GM12891 (cell line): ENCODE data around the gene EXOC3L2.

ENCODE experiments used
- PAX5 ChIP-seq: IDR thresholded peaks from 2 replicates; pipeline ENCODE4 v1.6.1; 2011; ENCODE audit warnings: low read length, moderate library complexity, mild to moderate bottlenecking; ENCODE audit not compliant: insufficient read depth, severe bottlenecking
- POLR2A ChIP-seq: IDR thresholded peaks from 2 replicates; pipeline ENCODE4 v1.6.1; 2011; ENCODE audit warnings: low read depth, low read length, control low read depth
- POLR2AphosphoS5 ChIP-seq: IDR thresholded peaks from 2 replicates; pipeline ENCODE4 v1.6.1; 2011; ENCODE audit warnings: low read depth, low read length, control low read depth
- TAF1 ChIP-seq: IDR thresholded peaks from 2 replicates; pipeline ENCODE4 v1.6.1; 2011; ENCODE audit warnings: low read depth, low read length, control low read depth

DNA sequence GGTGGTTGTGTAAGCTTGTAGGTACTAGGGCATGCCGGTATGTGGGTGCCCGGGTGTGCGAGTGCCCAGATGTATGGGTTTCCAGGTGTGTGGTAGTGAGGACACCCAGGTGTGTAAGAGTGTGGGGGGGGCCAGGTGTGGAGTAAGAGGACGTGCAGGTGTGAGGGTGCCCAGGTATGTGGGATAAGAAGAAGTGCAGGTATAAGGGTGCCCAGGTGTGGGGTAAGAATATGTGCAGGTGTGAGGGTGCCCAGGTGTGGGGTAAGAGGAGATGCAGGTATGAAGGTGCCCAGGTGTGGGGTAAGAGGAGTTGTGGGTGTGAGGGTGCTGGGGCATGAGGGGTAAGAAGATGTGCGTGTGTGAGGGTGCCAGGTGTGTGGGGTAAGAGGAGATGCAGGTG lies 20.2 kb upstream of the EXOC3L2 start:
- TF ChIP-seq POLR2A: no peak
- TF ChIP-seq PAX5: no peak
- no peak for TF ChIP-seq POLR2AphosphoS5
- no peak for TF ChIP-seq TAF1
